Jurkat, Clone E6-1 (cell line): ENCODE data around the gene BRSK2.

Source experiments
- DNase-seq: peaks from one replicate; pipeline ENCODE4 v3.0.0-alpha.2; 2011; ENCODE audit warnings: low read depth, low spot score
- H3K4me3 ChIP-seq: 2 replicates; pipeline ENCODE4 v1.5.1; 2011; ENCODE audit warnings: mild to moderate bottlenecking, low read length, control low read depth, moderate library complexity

BRSK2 gene

GRCh38 chr11:1483445-1483961, 93.8 kb downstream of the BRSK2 start:
- H3K4me3 ChIP-seq: no peak overlapping the region
- no peak for DNase-seq

GRCh38 chr11:1484061-1484671, 94.4 kb downstream of the BRSK2 start:
- H3K4me3 ChIP-seq: no peak overlapping the region
- no peak for DNase-seq

GRCh38 chr11:1484695-1485503, 95.2 kb downstream of the BRSK2 start:
- DNase-seq: no peak
- H3K4me3 ChIP-seq: no peak overlapping the region

- no peak overlapping the region for H3K4me3 ChIP-seq
- no peak for DNase-seq
These were observed 95.8 kb downstream of the BRSK2 start for GRCh38 chr11:1485504-1485885.

GRCh38 chr11:1486054-1486825, 96.5 kb downstream of the BRSK2 start, which contains the start of gene MOB2:
Gene MOB2 (minus strand): TSS chr11:1486779. CDS start chr11:1486556, 223 bp downstream.
- no peak for DNase-seq
- H3K4me3 ChIP-seq: no peak within 1 kb of the TSS

- DNase-seq: no peak
- H3K4me3 ChIP-seq: no peak overlapping the region
These were observed 97.5 kb downstream of the BRSK2 start for GRCh38 chr11:1487091-1487850.

GRCh38 chr11:1487851-1488574, 98.3 kb downstream of the BRSK2 start:
- H3K4me3 ChIP-seq: no peak overlapping the region
- no peak for DNase-seq

- no peak for DNase-seq
- H3K4me3 ChIP-seq: no peak overlapping the region
These were observed 98.9 kb downstream of the BRSK2 start for GRCh38 chr11:1488575-1489180.

GRCh38 chr11:1490651-1491050, 100.9 kb downstream of the BRSK2 start:
- no peak for DNase-seq
- H3K4me3 ChIP-seq: no peak overlapping the region

GRCh38 chr11:1491379-1491778, 101.6 kb downstream of the BRSK2 start:
- H3K4me3 ChIP-seq: no peak overlapping the region
- no peak for DNase-seq

- DNase-seq: no peak
- no peak overlapping the region for H3K4me3 ChIP-seq
These were observed 104.0 kb downstream of the BRSK2 start for GRCh38 chr11:1493650-1494244.

GRCh38 chr11:1494650-1495049, 104.9 kb downstream of the BRSK2 start:
- no peak for DNase-seq
- H3K4me3 ChIP-seq: no peak overlapping the region

GRCh38 chr11:1496091-1496760, 106.5 kb downstream of the BRSK2 start:
- no peak overlapping the region for H3K4me3 ChIP-seq
- DNase-seq: no peak

- DNase-seq: no peak
- H3K4me3 ChIP-seq: no peak overlapping the region
These were observed 107.0 kb downstream of the BRSK2 start for GRCh38 chr11:1496761-1497095.

- no peak for DNase-seq
- H3K4me3 ChIP-seq: no peak overlapping the region
These were observed 107.9 kb downstream of the BRSK2 start for GRCh38 chr11:1497600-1497999.

GRCh38 chr11:1498262-1498661, 108.5 kb downstream of the BRSK2 start:
- H3K4me3 ChIP-seq: no peak overlapping the region
- no peak for DNase-seq

- no peak overlapping the region for H3K4me3 ChIP-seq
- DNase-seq: no peak
These were observed 109.6 kb downstream of the BRSK2 start for GRCh38 chr11:1499261-1499890.
